Small intestine (tissue), 16 donors: Measurements from ENCODE around the gene AREG. TPM values are rescaled to one million over a fixed set of nuclear protein-coding genes. Genes with fewer than 3 reads are reported as not detected.
"Not testable (repeated sequence)": the region's sequence is repeated elsewhere in the genome, so short reads cannot be mapped to it uniquely, and the experiment has no call there.

Experiments
- DNase-seq, 2 donors: peaks; one replicate each; pipeline versions ENCODE4 v3.0.0 to v3.0.0-alpha.2; 2013
- FAIRE-seq: peaks from 2 replicates; lab custom pipeline; 2012; peaks lifted over from hg19 to GRCh38; lab: Jason Lieb, UNC
- H3K27ac ChIP-seq, 3 donors: one replicate each; pipeline ENCODE4 v1.5.1; 2013; ENCODE audit warnings: low read length in 2 of 3, mild to moderate bottlenecking in 2 of 3, control low read depth in 1 of 3, inconsistent platforms in 1 of 3, low read depth in 1 of 3, moderate library complexity in 1 of 3
- H3K27me3 ChIP-seq, 3 donors: one replicate each; pipeline ENCODE4 v1.6.1; 2013; ENCODE audit warnings: low read length in 3 of 3, inconsistent platforms in 1 of 3; ENCODE audit not compliant: control insufficient read depth in 3 of 3, insufficient read depth in 3 of 3
- H3K36me3 ChIP-seq, 3 donors: one replicate each; pipeline ENCODE4 v1.6.1; 2013; ENCODE audit warnings: low read length in 3 of 3, inconsistent platforms in 1 of 3, low read depth in 1 of 3, mild to moderate bottlenecking in 1 of 3, moderate library complexity in 1 of 3; ENCODE audit not compliant: control insufficient read depth in 3 of 3, insufficient read depth in 2 of 3
- H3K4me1 ChIP-seq, 3 donors: one replicate each; pipeline ENCODE4 v1.6.1; 2013; ENCODE audit warnings: low read length in 2 of 3, inconsistent platforms in 1 of 3, low read depth in 1 of 3, mild to moderate bottlenecking in 1 of 3, moderate library complexity in 1 of 3; ENCODE audit not compliant: control insufficient read depth in 3 of 3, insufficient read depth in 2 of 3
- H3K4me3 ChIP-seq, 3 donors: one replicate each; pipeline ENCODE4 v1.5.1; 2013; ENCODE audit warnings: low read length in 3 of 3, control low read depth in 1 of 3, inconsistent platforms in 1 of 3, low read depth in 1 of 3, mild to moderate bottlenecking in 1 of 3, moderate library complexity in 1 of 3
- H3K9me3 ChIP-seq, 2 donors: one replicate each; pipeline ENCODE4 v1.6.1; 2013; ENCODE audit warnings: low read depth in 1 of 2, low read length in 1 of 2; ENCODE audit not compliant: control insufficient read depth in 2 of 2, insufficient read depth in 1 of 2
- WGBS, 3 donors: extraction: QIAGEN DNeasy Blood & Tissue Kit; methylation state at CpG; one replicate each; pipeline ENCODE4 v1.1.7; 2013; 5-methylcytosine and 5-hydroxymethylcytosine counted together
- long read RNA-seq, 10 donors: transcript quantifications; one replicate each; lab custom pipeline, GENCODE V29; 2026
- polyA plus RNA-seq, 4 donors: library from polyadenylated mRNA; stranded (reverse) in 3 of 4; unstranded in 1 of 4; fragments of 200-250 nt in 3 of 4; fragments of 120-200 nt in 1 of 4; gene quantifications; one replicate each; pipeline versions ENCODE4 v1.2.1 to v1.2.3, GENCODE V29; 2013
- donor health status: healthy with polysubstance abuse.
- donor health status: control.
- donor health status: control.
- donor health status: Bipolar disorder and iron deficiency.
- donor health status: healthy.

The AREG gene
- 10 to 100 TPM in 1 of 4 donors, 1 to 10 TPM in 3; 1.3 to 13.2 (median 3.8) TPM for polyA plus RNA-seq
- long read RNA-seq, donor 1, partial matches to known transcripts, result 0 of 3 reads
- long read RNA-seq, donor 1, other reads (novel, unspliced or antisense), result 0 of 3 reads
- long read RNA-seq, donor 2, partial matches to known transcripts, result 0 of 2 reads
- long read RNA-seq, donor 2, other reads (novel, unspliced or antisense), result 0 of 2 reads
- long read RNA-seq, donor 3, result 0 reads
- long read RNA-seq, donor 4, result 0 reads
- long read RNA-seq, donor 5, result 0 reads
- long read RNA-seq, donor 6, result 0 reads
- long read RNA-seq, donor 7, result 0 reads
- long read RNA-seq, donor 8, result 0 reads
- long read RNA-seq, donor 9, result 0 reads
- long read RNA-seq, donor 10, result 0 reads

DNA sequence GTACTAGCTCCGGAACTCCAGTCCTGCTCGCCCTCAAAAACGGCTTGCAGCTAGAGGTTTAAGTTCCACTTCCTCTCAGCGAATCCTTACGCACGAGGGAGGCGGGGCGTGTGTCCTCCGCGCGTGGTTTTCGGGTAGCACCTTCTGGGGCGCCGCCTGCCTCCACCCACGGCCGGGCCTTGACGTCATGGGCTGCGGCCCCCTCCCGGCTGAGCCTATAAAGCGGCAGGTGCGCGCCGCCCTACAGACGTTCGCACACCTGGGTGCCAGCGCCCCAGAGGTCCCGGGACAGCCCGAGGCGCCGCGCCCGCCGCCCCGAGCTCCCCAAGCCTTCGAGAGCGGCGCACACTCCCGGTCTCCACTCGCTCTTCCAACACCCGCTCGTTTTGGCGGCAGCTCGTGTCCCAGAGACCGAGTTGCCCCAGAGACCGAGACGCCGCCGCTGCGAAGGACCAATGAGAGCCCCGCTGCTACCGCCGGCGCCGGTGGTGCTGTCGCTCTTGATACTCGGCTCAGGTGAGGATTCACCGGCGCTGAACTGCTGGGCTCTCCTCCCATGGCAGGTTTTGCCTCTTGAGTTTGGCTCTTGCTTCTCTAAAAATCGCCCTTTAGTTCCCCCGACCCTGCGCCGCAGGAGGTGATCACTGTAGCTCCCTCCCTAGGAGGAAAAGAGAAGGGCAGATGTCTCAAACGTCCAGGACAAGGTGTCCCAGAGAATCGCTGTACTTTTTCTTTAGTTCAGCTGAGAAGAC is at the start of gene AREG:
Gene AREG (plus strand): TSS at position 246 of the 752 bp plus-strand sequence. CDS start 210 bp downstream, at position 456.
- WGBS, 3 donors, result 0 to 1% (median 1%) methylated on average over 64 of the region's 64 CpGs
- Histone ChIP-seq H3K27me3 (no peaks in the 10 kb centered on the region), H3K4me1 (peaks cover 0 to 2% (median 0%) of the 10 kb centered on the region in 3 donors), H3K36me3 (peaks cover 0 to 3% (median 0%) of the 10 kb centered on the region in 3 donors), H3K4me3 (peak within 1 kb of the TSS; percentile 54 to 72 (median 60)), H3K27ac (peak within 1 kb of the TSS; percentile 69 to 92 (median 91)), H3K9me3 (no peaks in the 10 kb centered on the region)
- FAIRE-seq (no peak), DNase-seq (peak; percentile 86 to 88)

DNA sequence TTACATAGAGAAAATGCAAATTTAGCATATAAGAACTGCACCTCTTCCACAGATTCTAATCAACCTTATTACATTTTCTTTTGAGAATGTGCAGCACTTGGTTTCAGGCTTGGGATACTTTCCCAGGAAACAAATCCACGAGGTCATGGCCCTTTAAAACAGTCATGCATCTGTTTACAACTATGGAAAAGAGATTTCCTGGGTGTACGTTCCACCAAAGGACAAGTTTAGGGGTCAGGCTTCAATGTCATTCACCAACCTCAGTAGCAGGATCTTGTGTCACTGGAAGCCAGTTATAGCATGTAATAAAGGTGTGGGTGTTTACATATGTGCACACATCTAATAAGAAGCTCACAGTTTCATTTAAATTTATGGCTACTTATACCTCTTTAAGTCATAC is 49.3 kb upstream of the AREG start:
- DNase-seq, result peak; percentile 27 to 30
- H3K36me3 ChIP-seq, result no peaks in the 10 kb centered on the region

DNA sequence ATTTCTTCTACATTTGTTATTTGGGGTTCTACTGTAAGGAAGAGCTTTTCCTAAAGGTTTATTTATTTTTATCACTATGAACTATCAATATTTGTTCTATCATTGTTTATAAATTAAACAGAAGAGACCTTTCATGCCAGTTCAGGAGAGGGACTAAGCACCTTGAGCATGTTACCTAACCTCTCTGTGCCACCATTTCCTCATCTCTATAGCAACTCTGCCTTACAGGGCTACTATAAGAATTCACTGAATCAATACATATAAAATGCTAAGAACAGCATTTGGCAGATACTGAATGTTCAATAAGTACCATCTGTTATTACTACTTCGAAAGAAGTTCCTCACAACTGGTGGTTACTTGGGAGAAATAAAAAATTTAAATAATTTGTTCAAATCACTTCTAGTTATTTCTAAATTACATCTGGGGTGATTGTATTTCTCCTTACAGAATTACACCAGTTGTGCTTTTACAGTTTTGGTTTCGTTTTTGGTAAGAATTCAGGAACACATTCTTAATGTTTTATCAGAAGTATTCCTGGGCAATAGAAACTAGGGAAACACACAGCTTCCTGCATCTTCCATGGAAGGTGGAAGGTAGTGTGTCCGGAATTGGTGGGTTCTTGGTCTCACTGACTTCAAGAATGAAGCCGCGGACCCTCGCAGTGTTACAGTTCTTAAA is 47.0 kb upstream of the AREG start:
- peak; percentile 19 for FAIRE-seq
- Histone ChIP-seq H3K9me3 (peaks cover 0 to 9% of the 10 kb centered on the region in 2 donors), H3K27ac (peak overlapping the region in 2 of 3 donors; percentile 11 to 26), H3K4me1 (no peaks in the 10 kb centered on the region), H3K36me3 (no peaks in the 10 kb centered on the region), H3K27me3 (no peaks in the 10 kb centered on the region), H3K4me3 (peak overlapping the region in 1 of 3 donors; percentile 26)
- peak; percentile 23 to 65 for DNase-seq
- WGBS, 3 donors, result 44 to 61% (median 45%) methylated on average over 6 of the region's 6 CpGs

More for the DNA sequence above, 49.3 kb upstream of the AREG start:
- Histone ChIP-seq H3K27me3 (no peaks in the 10 kb centered on the region), H3K4me1 (no peaks in the 10 kb centered on the region), H3K4me3 (no peak overlapping the region), H3K27ac (no peak overlapping the region), H3K9me3 (peaks cover 0 to 6% of the 10 kb centered on the region in 2 donors)
- no peak for FAIRE-seq
- 30 to 39% (median 36%) methylated on average over 2 of the region's 2 CpGs for WGBS, 3 donors

DNA sequence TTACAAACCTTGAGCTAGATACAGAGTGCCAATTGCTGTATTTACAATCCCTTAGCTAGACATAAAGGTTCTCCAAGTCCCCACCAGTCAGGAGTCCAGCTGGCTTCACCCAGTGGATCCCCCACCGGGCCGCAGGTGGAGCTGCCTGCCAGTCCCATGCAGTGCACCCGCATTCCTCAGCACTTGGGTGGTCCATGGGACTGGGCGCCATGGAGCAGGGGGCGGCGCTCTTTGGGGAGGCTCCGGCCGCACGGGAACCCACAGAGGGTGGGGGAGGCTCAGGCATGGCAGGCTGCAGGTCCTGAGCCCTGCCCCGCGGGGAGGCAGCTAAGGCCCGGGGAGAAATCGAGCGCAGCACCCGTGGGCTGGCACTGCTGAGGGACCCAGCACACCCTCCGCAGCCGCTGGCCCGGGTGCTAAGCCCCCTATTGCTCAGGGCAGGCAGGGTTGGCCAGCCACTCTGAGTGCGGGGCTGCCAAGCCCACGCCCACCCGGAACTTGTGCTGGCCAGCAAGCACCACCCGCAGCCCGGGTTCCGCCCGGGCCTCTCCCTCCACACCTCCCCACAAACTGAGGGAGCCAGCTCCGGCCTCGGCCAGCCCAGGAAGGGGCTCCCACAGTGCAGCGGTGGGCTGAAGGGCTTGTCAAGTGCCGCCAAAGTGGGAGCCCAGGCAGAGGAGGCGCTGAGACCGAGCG is 45.9 kb upstream of the AREG start:
- not testable (repeated sequence) for H3K27me3 ChIP-seq, FAIRE-seq, DNase-seq, H3K4me1 ChIP-seq, H3K27ac ChIP-seq, H3K4me3 ChIP-seq, H3K36me3 ChIP-seq, H3K9me3 ChIP-seq
- 91 to 97% (median 94%) methylated on average over 22 to 32 of the region's 32 CpGs for WGBS, 3 donors

GRCh38 chr4:74400395-74400794 is 44.5 kb upstream of the AREG start:
- WGBS, 3 donors, result 84 to 96% (median 86%) methylated on average over 10 of the region's 10 CpGs
- DNase-seq (no peak), FAIRE-seq (no peak)
- no peak overlapping the region for H3K4me3 ChIP-seq
- peaks cover 0 to 9% of the 10 kb centered on the region in 2 donors for H3K9me3 ChIP-seq
- no peaks in the 10 kb centered on the region for H3K36me3 ChIP-seq
- H3K27me3 ChIP-seq, result no peaks in the 10 kb centered on the region
- H3K4me1 ChIP-seq, result no peaks in the 10 kb centered on the region
- no peak overlapping the region for H3K27ac ChIP-seq

- no peaks in the 10 kb centered on the region for H3K27me3 ChIP-seq
- WGBS, 3 donors, result 66 to 82% (median 82%) methylated on average over 5 of the region's 5 CpGs
- no peak overlapping the region for H3K27ac ChIP-seq
- FAIRE-seq (peak; percentile 15), DNase-seq (no peak)
- H3K4me1 ChIP-seq, result no peaks in the 10 kb centered on the region
- no peak overlapping the region for H3K4me3 ChIP-seq
- no peaks in the 10 kb centered on the region for H3K36me3 ChIP-seq
- peaks cover 0 to 9% of the 10 kb centered on the region in 2 donors for H3K9me3 ChIP-seq
These were observed 42.1 kb upstream of the AREG start for GRCh38 chr4:74402692-74403456.

DNA sequence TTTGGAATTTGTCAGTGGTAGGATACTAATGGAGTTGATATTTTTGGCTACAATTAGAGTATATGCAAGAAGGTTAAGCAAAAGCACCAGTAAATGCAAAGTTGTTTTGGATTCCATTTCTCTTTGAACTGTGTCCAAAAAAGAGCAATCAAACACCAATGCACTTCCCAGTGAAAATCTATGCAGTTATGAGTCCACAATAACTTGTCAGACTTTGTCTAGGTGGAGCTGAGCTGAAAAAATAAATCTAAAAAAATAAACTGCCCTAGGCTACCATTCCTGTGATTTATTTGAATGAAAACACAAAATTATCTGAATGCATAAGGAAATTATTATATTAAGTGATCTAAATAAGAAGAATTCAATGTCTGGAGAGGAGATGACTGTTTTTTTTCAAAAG is 37.0 kb upstream of the AREG start:
- no peaks in the 10 kb centered on the region for H3K4me1 ChIP-seq

More for the DNA sequence above, 37.0 kb upstream of the AREG start:
- Histone ChIP-seq H3K27ac (no peak overlapping the region), H3K9me3 (no peaks in the 10 kb centered on the region), H3K4me3 (no peak overlapping the region), H3K27me3 (no peaks in the 10 kb centered on the region), H3K36me3 (no peaks in the 10 kb centered on the region)
- DNase-seq, result no peak
- no peak for FAIRE-seq
